GM12878 (cell line): ENCODE measurements around the gene PABPC4L. TPM values are rescaled to one million over a fixed set of nuclear protein-coding genes. Genes with fewer than 3 reads are reported as not detected.

Experiments used
- ATAC-seq: fragments of 200-7000 bp; cut with Tn5 transposase; 3 replicates; pipeline ENCODE4 v1.9.1; 2020; ENCODE audit warnings: mild to moderate bottlenecking, moderate library complexity
- BruUV-seq: library from RNA; stranded (reverse); fragments of 400-500 nt; replicated peaks from 2 replicates; lab custom pipeline; 2021; lab: Mats Ljungman, UMichigan
- CTCF ChIA-PET: fragments of 300-600 bp; sonication (Branson Sonifier 250); formaldehyde crosslinking; extraction: SDS; loops from one replicate; lab custom pipeline; 2021; ENCODE audit warnings: inconsistent platforms; lab: Yijun Ruan, JAX
- POLR2A ChIA-PET: fragments of 350-600 bp; formaldehyde crosslinking; extraction: SDS; loops from one replicate; lab custom pipeline; 2021; ENCODE audit warnings: inconsistent platforms; lab: Charles Lee
- RAD21 ChIA-PET: fragments of 300-600 bp; sonication (Branson Sonifier 250); formaldehyde crosslinking; loops from one replicate; lab custom pipeline; 2023; ENCODE audit warnings: antibody characterized with exemption; ENCODE audit not compliant: unreplicated experiment; lab: Charles Lee
- SMC1A ChIA-PET: fragments of 300-600 bp; sonication (Branson Sonifier 250); formaldehyde crosslinking; loops from one replicate; lab custom pipeline; 2023; ENCODE audit not compliant: unreplicated experiment, uncharacterized antibody; lab: Charles Lee
- DNase-seq: peaks from one replicate; pipeline ENCODE4 v3.0.0-alpha.2; 2011; ENCODE audit warnings: low read depth, low spot score
- FAIRE-seq: peaks from 3 replicates; lab custom pipeline; 2011; peaks lifted over from hg19 to GRCh38; lab: Jason Lieb, UNC
- H2AFZ ChIP-seq: 2 replicates; pipeline ENCODE4 v1.6.0; 2011; ENCODE audit warnings: low read depth, low read length, control low read depth; ENCODE audit not compliant: control insufficient read depth
- H3K27ac ChIP-seq: 2 replicates; pipeline ENCODE4 v1.5.1; 2011; ENCODE audit warnings: control low read depth; ENCODE audit not compliant: control insufficient read depth, insufficient read depth
- H3K27me3 ChIP-seq, 2 experiments: replicated peaks in 1 of 2; 2 replicates each; pipeline versions ENCODE4 v1.6.0 to v1.6.1; 2011; ENCODE audit warnings: low read length in 1 of 2; ENCODE audit not compliant: control insufficient read depth in 2 of 2, insufficient read depth in 2 of 2
- H3K36me3 ChIP-seq, 2 experiments: 2 replicates each; pipeline ENCODE4 v1.5.1; 2011; ENCODE audit warnings: low read length in 1 of 2; ENCODE audit not compliant: control insufficient read depth in 2 of 2, insufficient read depth in 2 of 2
- H3K4me1 ChIP-seq: 2 replicates; pipeline ENCODE4 v1.6.1; 2011; ENCODE audit warnings: mild to moderate bottlenecking, low read length, moderate library complexity, mixed read lengths; ENCODE audit not compliant: control insufficient read depth, insufficient read depth
- H3K4me2 ChIP-seq: 2 replicates; pipeline ENCODE4 v1.6.0; 2011; ENCODE audit warnings: control low read depth; ENCODE audit not compliant: control insufficient read depth, insufficient read depth
- H3K4me3 ChIP-seq: fragments of 200-600 bp; sonication (generic); 2 replicates; pipeline ENCODE4 v1.5.1; 2016
- H3K79me2 ChIP-seq: 2 replicates; pipeline ENCODE4 v1.6.0; 2011; ENCODE audit warnings: low read length; ENCODE audit not compliant: control insufficient read depth, insufficient read depth
- H3K9ac ChIP-seq: 2 replicates; pipeline ENCODE4 v1.8.0; 2011; ENCODE audit warnings: low read length, control low read depth, mixed read lengths; ENCODE audit not compliant: control insufficient read depth, insufficient read depth
- H3K9me3 ChIP-seq: replicated peaks from 3 replicates; pipeline ENCODE4 v1.5.1; 2011; ENCODE audit warnings: mild to moderate bottlenecking, low read length; ENCODE audit not compliant: control insufficient read depth, insufficient read depth
- H4K20me1 ChIP-seq: 2 replicates; pipeline ENCODE4 v1.6.0; 2011; ENCODE audit not compliant: control insufficient read depth, insufficient read depth
- BCL11A ChIP-seq: IDR thresholded peaks from 2 replicates; pipeline ENCODE4 v1.6.1; 2011; ENCODE audit warnings: low read depth, low read length
- BMI1 ChIP-seq: fragments of 450-650 bp; IDR thresholded peaks from 2 replicates; pipeline ENCODE4 v1.6.1; 2016; ENCODE audit warnings: mild to moderate bottlenecking, moderate library complexity, borderline replicate concordance
- CBFB ChIP-seq: IDR thresholded peaks from 2 replicates; pipeline ENCODE4 v1.6.1; 2016; ENCODE audit warnings: antibody characterized with exemption, low read depth
- GABPA ChIP-seq: IDR thresholded peaks from 2 replicates; pipeline ENCODE4 v1.6.1; 2014; ENCODE audit warnings: antibody characterized with exemption, low read depth, mild to moderate bottlenecking, inconsistent platforms
- HDAC6 ChIP-seq: fragments of 200-600 bp; sonication (generic); IDR thresholded peaks from one replicate; pipeline ENCODE4 v1.8.0; 2017; ENCODE audit warnings: antibody characterized with exemption; ENCODE audit not compliant: unreplicated experiment
- IKZF2 ChIP-seq, 2 experiments: fragments of 450-650 bp; IDR thresholded peaks; 2 replicates each; pipeline ENCODE4 v1.6.1; 2017; ENCODE audit warnings: mild to moderate bottlenecking in 2 of 2, moderate library complexity in 2 of 2
- NFYB ChIP-seq: IDR thresholded peaks from 2 replicates; pipeline ENCODE4 v1.6.1; 2011; ENCODE audit warnings: low read depth, mild to moderate bottlenecking, low read length, improper control_type of control experiment, moderate library complexity; ENCODE audit not compliant: insufficient read depth
- PAX5 ChIP-seq: IDR thresholded peaks from 2 replicates; pipeline ENCODE4 v1.6.1; 2011; ENCODE audit warnings: low read depth, low read length, borderline replicate concordance
- POLR2AphosphoS5 ChIP-seq: IDR thresholded peaks from 2 replicates; pipeline ENCODE4 v1.6.1; 2011; ENCODE audit warnings: mild to moderate bottlenecking, low read length, inconsistent platforms
- RCOR1 ChIP-seq: conservative IDR thresholded peaks from 2 replicates; pipeline ENCODE4 v1.6.1; 2012; ENCODE audit warnings: low read depth, low read length, improper control_type of control experiment
- SIX5 ChIP-seq: IDR thresholded peaks from 2 replicates; pipeline ENCODE4 v1.6.1; 2011; ENCODE audit warnings: mild to moderate bottlenecking, low read depth, low read length, moderate library complexity; ENCODE audit not compliant: severe bottlenecking
- SMC3 ChIP-seq: IDR thresholded peaks from 2 replicates; pipeline ENCODE4 v1.6.1; 2011; ENCODE audit warnings: low read length, improper control_type of control experiment, borderline replicate concordance
- SREBF1 ChIP-seq: IDR thresholded peaks from 2 replicates; pipeline ENCODE4 v1.6.1; 2012; ENCODE audit warnings: mild to moderate bottlenecking, low read length
- SRF ChIP-seq, 2 experiments: IDR thresholded peaks; 2 replicates each; pipeline ENCODE4 v1.6.1; 2011; ENCODE audit warnings: low read depth in 2 of 2, low read length in 2 of 2, mild to moderate bottlenecking in 1 of 2, moderate library complexity in 1 of 2
- USF1 ChIP-seq: IDR thresholded peaks from 2 replicates; pipeline ENCODE4 v1.6.1; 2011; ENCODE audit warnings: borderline replicate concordance, low read depth, mild to moderate bottlenecking, moderate library complexity, mixed read lengths, low read length; ENCODE audit not compliant: insufficient read depth; ENCODE audit errors: extremely low read length
- WGBS: methylation state at CpG from one replicate; pipeline ENCODE4 v1.1.6; 2016; ENCODE audit warnings: low lambda C conversion rate; ENCODE audit not compliant: insufficient replicate concordance, insufficient coverage; ENCODE audit errors: missing lambda C conversion rate; 5-methylcytosine and 5-hydroxymethylcytosine counted together
- in situ Hi-C: fragments of 300-500 bp; cut with MboI; formaldehyde crosslinking; loops from 9 replicates; pipeline ENCODE4 v1.14.3; 2018; ENCODE audit warnings: mixed read lengths
- intact Hi-C: fragments of 100-400 bp; cut with micrococcal nuclease; formaldehyde crosslinking; loops from one replicate; pipeline ENCODE4 v1.14.2; 2022; ENCODE audit not compliant: unreplicated experiment
- polyA plus RNA-seq, 11 experiments: library from polyadenylated mRNA; depleted of rRNA in 4 of 11; unstranded in 6 of 11; stranded (reverse) in 5 of 11; fragments of >200 nt; fragmentation: Nextera tagmentation in 4 of 11; fragmentation: Illumina TruSeq in 1 of 11; extraction: Ambion mirVana in 4 of 11; extraction: Trizol in 1 of 11; gene quantifications; 1 replicate in 1 of 11; 2 replicates in 10 of 11; pipeline versions ENCODE4 v1.2.1 to v1.2.3, GENCODE V29; 2011 to 2016; ENCODE audit warnings: inconsistent platforms in 2 of 11, missing spikeins in 2 of 11, low read depth in 1 of 11
- total RNA-seq, 4 experiments: library from RNA; depleted of rRNA in 3 of 4; stranded (reverse); fragments of >200 nt in 3 of 4; fragmentation: Illumina TruSeq in 1 of 4; extraction: Trizol in 1 of 4; gene quantifications; 2 replicates each; pipeline versions ENCODE4 v1.2.1 to v1.2.3, GENCODE V29; 2013 to 2021
- TF ChIP-seq, protein P1 (sequence below): fragments of 450-650 bp; IDR thresholded peaks from 2 replicates; pipeline ENCODE4 v1.6.1; 2016; ENCODE audit warnings: mild to moderate bottlenecking
- TF ChIP-seq, protein P2 (sequence below): IDR thresholded peaks from 2 replicates; pipeline ENCODE4 v1.6.1; 2012; ENCODE audit warnings: low read depth, low read length, improper control_type of control experiment
- TF ChIP-seq, protein P3 (sequence below): fragments of 450-650 bp; IDR thresholded peaks from 2 replicates; pipeline ENCODE4 v1.6.1; 2017; ENCODE audit warnings: borderline replicate concordance

Gene PABPC4L
- total and polyA plus RNA-seq, 10 of the 15 experiments (the other 5 are each of a cell fraction or from before 2014, with no cell fraction given) = not detected

GRCh38 chr4:134174271-134174670 lies 27.3 kb downstream of the PABPC4L start (continued):
- TF ChIP-seq USF1 (no peak), PAX5 (no peak), SRF (IDR thresholded peaks at IDR 0.05; ENCODE audit: low read depth in 2 of 2, low read length in 2 of 2) (no peak), SMC3 (no peak)
- TF ChIP-seq, protein P1, sequence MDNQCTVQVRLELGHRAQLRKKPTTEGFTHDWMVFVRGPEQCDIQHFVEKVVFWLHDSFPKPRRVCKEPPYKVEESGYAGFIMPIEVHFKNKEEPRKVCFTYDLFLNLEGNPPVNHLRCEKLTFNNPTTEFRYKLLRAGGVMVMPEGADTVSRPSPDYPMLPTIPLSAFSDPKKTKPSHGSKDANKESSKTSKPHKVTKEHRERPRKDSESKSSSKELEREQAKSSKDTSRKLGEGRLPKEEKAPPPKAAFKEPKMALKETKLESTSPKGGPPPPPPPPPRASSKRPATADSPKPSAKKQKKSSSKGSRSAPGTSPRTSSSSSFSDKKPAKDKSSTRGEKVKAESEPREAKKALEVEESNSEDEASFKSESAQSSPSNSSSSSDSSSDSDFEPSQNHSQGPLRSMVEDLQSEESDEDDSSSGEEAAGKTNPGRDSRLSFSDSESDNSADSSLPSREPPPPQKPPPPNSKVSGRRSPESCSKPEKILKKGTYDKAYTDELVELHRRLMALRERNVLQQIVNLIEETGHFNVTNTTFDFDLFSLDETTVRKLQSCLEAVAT = no peak
- TF ChIP-seq, protein P2, sequence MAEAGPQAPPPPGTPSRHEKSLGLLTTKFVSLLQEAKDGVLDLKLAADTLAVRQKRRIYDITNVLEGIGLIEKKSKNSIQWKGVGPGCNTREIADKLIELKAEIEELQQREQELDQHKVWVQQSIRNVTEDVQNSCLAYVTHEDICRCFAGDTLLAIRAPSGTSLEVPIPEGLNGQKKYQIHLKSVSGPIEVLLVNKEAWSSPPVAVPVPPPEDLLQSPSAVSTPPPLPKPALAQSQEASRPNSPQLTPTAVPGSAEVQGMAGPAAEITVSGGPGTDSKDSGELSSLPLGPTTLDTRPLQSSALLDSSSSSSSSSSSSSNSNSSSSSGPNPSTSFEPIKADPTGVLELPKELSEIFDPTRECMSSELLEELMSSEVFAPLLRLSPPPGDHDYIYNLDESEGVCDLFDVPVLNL = no peak
- TF ChIP-seq, protein P3, sequence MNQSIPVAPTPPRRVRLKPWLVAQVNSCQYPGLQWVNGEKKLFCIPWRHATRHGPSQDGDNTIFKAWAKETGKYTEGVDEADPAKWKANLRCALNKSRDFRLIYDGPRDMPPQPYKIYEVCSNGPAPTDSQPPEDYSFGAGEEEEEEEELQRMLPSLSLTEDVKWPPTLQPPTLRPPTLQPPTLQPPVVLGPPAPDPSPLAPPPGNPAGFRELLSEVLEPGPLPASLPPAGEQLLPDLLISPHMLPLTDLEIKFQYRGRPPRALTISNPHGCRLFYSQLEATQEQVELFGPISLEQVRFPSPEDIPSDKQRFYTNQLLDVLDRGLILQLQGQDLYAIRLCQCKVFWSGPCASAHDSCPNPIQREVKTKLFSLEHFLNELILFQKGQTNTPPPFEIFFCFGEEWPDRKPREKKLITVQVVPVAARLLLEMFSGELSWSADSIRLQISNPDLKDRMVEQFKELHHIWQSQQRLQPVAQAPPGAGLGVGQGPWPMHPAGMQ = no peak

- no peaks in the 10 kb centered on the region for H3K79me2 ChIP-seq
- RAD21 ChIA-PET = no interaction called here
- no peak for TF ChIP-seq CBFB
- TF ChIP-seq HDAC6 = no peak
- no peak for TF ChIP-seq BCL11A
- no peak for TF ChIP-seq RCOR1
- TF ChIP-seq POLR2AphosphoS5 = no peak
- no peak for TF ChIP-seq SIX5
- no peak for TF ChIP-seq NFYB
- no peak for TF ChIP-seq GABPA
- no peak for TF ChIP-seq IKZF2 (IDR thresholded peaks at IDR 0.05)
- TF ChIP-seq BMI1 = no peak
- no peak for TF ChIP-seq SREBF1
- H4K20me1 ChIP-seq = no peaks in the 10 kb centered on the region
- H3K4me1 ChIP-seq = no peaks in the 10 kb centered on the region
- no peak for DNase-seq
- intact Hi-C loops (no loop called here), in situ Hi-C loops (no loop called here)
- H3K27me3 ChIP-seq = no peaks in the 10 kb centered on the region
- no peak for FAIRE-seq
- H3K4me2 ChIP-seq = no peak overlapping the region
- H3K27ac ChIP-seq = no peak overlapping the region
- 0% methylated on average over 2 of the region's 2 CpGs for WGBS
- no peaks in the 10 kb centered on the region for H3K9me3 ChIP-seq
- H3K4me3 ChIP-seq = no peak overlapping the region
- BruUV-seq = no TSS peak
- CTCF ChIA-PET = no interaction called here
- SMC1A ChIA-PET = no interaction called here
- H2AFZ ChIP-seq = no peak overlapping the region
- POLR2A ChIA-PET = no interaction called here
- ATAC-seq = no peak
- no peaks in the 10 kb centered on the region for H3K36me3 ChIP-seq
- H3K9ac ChIP-seq = no peak overlapping the region
Measured at GRCh38 chr4:134160211-134160610, 41.4 kb downstream of the PABPC4L start.
